Measurements from ENCODE around the gene MMP20.

DNA sequence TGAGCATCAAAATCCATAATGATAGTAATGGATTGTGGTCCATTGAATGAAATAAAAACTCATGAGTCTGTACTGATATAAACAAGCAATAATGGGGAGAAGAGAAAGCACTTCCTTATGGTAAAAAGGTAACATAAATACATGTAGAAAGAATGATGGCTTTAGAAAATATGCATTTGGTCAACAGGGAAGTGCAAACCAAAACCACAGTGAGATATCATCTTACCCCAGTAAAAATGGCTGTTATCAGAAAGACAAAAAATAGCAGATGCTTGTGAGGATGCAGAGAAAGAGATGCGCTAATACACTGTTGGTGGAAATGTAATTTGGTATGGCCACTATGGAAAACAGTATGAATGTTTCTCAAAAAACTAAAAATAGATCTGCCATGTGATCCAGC, 6.9 kb upstream of the MMP20 start:
- no peak for TF ChIP-seq NFIC (IDR thresholded peaks at IDR 0.05)
- no peak for TF ChIP-seq RAD21 (IDR thresholded peaks at IDR 0.05; ENCODE audit: low read depth)
- no peak for TF ChIP-seq EP300 (IDR thresholded peaks at IDR 0.05; ENCODE audit: borderline replicate concordance)
- TF ChIP-seq, protein P1, sequence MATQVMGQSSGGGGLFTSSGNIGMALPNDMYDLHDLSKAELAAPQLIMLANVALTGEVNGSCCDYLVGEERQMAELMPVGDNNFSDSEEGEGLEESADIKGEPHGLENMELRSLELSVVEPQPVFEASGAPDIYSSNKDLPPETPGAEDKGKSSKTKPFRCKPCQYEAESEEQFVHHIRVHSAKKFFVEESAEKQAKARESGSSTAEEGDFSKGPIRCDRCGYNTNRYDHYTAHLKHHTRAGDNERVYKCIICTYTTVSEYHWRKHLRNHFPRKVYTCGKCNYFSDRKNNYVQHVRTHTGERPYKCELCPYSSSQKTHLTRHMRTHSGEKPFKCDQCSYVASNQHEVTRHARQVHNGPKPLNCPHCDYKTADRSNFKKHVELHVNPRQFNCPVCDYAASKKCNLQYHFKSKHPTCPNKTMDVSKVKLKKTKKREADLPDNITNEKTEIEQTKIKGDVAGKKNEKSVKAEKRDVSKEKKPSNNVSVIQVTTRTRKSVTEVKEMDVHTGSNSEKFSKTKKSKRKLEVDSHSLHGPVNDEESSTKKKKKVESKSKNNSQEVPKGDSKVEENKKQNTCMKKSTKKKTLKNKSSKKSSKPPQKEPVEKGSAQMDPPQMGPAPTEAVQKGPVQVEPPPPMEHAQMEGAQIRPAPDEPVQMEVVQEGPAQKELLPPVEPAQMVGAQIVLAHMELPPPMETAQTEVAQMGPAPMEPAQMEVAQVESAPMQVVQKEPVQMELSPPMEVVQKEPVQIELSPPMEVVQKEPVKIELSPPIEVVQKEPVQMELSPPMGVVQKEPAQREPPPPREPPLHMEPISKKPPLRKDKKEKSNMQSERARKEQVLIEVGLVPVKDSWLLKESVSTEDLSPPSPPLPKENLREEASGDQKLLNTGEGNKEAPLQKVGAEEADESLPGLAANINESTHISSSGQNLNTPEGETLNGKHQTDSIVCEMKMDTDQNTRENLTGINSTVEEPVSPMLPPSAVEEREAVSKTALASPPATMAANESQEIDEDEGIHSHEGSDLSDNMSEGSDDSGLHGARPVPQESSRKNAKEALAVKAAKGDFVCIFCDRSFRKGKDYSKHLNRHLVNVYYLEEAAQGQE (IDR thresholded peaks at IDR 0.05; ENCODE audit: low read depth): no peak
- TF ChIP-seq TCF12 (IDR thresholded peaks at IDR 0.05; ENCODE audit: low read depth): no peak
- TF ChIP-seq TAF1 (IDR thresholded peaks at IDR 0.05; ENCODE audit: low read depth): no peak
- TF ChIP-seq TEAD4 (IDR thresholded peaks at IDR 0.05): no peak
- TF ChIP-seq, protein P2, sequence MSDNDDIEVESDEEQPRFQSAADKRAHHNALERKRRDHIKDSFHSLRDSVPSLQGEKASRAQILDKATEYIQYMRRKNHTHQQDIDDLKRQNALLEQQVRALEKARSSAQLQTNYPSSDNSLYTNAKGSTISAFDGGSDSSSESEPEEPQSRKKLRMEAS (IDR thresholded peaks at IDR 0.05): no peak
- TF ChIP-seq EGR1 (IDR thresholded peaks at IDR 0.05): no peak
- no peak for TF ChIP-seq CREB1 (IDR thresholded peaks at IDR 0.05; ENCODE audit: low read depth)
- TF ChIP-seq ZBTB7A (IDR thresholded peaks at IDR 0.05; ENCODE audit: low read depth): no peak
- TF ChIP-seq CEBPB (IDR thresholded peaks at IDR 0.05): no peak
- no peak for TF ChIP-seq FOXM1 (IDR thresholded peaks at IDR 0.05; ENCODE audit: borderline replicate concordance, low read depth)
